SK-N-MC (cell line): ENCODE measurements around the gene TMEM273.

ENCODE experiments used
- EZH2 ChIP-seq: fragments of 200-600 bp; sonication (generic); IDR thresholded peaks from one replicate; pipeline ENCODE4 v1.6.1; 2017; ENCODE audit warnings: antibody characterized with exemption
- POLR2AphosphoS5 ChIP-seq: IDR thresholded peaks from 2 replicates; pipeline ENCODE4 v1.6.1; 2012; ENCODE audit warnings: mild to moderate bottlenecking, low read depth, low read length, borderline replicate concordance

- TF ChIP-seq EZH2 (no peak), POLR2AphosphoS5 (no peak)
Measured at GRCh38 chr10:49187044-49187484, 1.1 kb downstream of the TMEM273 start.
